Measurements from ENCODE around the gene MTMR3. TPM values are rescaled to one million over a fixed set of nuclear protein-coding genes. Genes with fewer than 3 reads are reported as not detected.

MTMR3 gene
- total RNA-seq, 2 experiments from 2014 or later, result 17.6 to 22.2 TPM

GRCh38 chr22:29975494-29975893, 92.5 kb downstream of the MTMR3 start:
- H3K36me3 ChIP-seq (ENCODE audit: insufficient read depth, low read length), result no peaks in the 10 kb centered on the region
- H3K9me3 ChIP-seq (ENCODE audit: low read length), result no peaks in the 10 kb centered on the region
- ChIA-PET CTCF (ENCODE audit: unreplicated experiment) (no interaction called here), POLR2A (no interaction called here)
- no peak overlapping the region for H2AFZ ChIP-seq (ENCODE audit: low read length)
- DNase-seq (ENCODE audit: low spot score), result no peak
- H3K27ac ChIP-seq (ENCODE audit: low read depth, low read length, poor library complexity, severe bottlenecking), result no peak overlapping the region
- no peaks in the 10 kb centered on the region for H3K9me2 ChIP-seq (ENCODE audit: insufficient read depth, low read length)
- no peak for TF ChIP-seq EZH2phosphoT487 (IDR thresholded peaks at IDR 0.05; ENCODE audit: borderline replicate concordance, low read depth, low read length)
- TF ChIP-seq, protein P1, sequence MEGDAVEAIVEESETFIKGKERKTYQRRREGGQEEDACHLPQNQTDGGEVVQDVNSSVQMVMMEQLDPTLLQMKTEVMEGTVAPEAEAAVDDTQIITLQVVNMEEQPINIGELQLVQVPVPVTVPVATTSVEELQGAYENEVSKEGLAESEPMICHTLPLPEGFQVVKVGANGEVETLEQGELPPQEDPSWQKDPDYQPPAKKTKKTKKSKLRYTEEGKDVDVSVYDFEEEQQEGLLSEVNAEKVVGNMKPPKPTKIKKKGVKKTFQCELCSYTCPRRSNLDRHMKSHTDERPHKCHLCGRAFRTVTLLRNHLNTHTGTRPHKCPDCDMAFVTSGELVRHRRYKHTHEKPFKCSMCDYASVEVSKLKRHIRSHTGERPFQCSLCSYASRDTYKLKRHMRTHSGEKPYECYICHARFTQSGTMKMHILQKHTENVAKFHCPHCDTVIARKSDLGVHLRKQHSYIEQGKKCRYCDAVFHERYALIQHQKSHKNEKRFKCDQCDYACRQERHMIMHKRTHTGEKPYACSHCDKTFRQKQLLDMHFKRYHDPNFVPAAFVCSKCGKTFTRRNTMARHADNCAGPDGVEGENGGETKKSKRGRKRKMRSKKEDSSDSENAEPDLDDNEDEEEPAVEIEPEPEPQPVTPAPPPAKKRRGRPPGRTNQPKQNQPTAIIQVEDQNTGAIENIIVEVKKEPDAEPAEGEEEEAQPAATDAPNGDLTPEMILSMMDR (conservative IDR thresholded peaks at IDR 0.05; ENCODE audit: low read length), result no peak
- intact Hi-C loops (cut with micrococcal nuclease; ENCODE audit: unreplicated experiment), result no loop called here
- no peaks in the 10 kb centered on the region for H3K79me2 ChIP-seq (ENCODE audit: insufficient read depth, low read depth, low read length)
- BruUV-seq (replicated peaks), result no TSS peak
- H3K4me2 ChIP-seq (ENCODE audit: low read length), result no peak overlapping the region
- no peak overlapping the region for H3K4me3 ChIP-seq (ENCODE audit: low read depth, low read length, poor library complexity, severe bottlenecking)
- H4K20me1 ChIP-seq (ENCODE audit: insufficient read depth, low read length), result no peaks in the 10 kb centered on the region
- no peaks in the 10 kb centered on the region for H3K4me1 ChIP-seq (ENCODE audit: insufficient read depth, low read length, poor library complexity, severe bottlenecking)

DNA sequence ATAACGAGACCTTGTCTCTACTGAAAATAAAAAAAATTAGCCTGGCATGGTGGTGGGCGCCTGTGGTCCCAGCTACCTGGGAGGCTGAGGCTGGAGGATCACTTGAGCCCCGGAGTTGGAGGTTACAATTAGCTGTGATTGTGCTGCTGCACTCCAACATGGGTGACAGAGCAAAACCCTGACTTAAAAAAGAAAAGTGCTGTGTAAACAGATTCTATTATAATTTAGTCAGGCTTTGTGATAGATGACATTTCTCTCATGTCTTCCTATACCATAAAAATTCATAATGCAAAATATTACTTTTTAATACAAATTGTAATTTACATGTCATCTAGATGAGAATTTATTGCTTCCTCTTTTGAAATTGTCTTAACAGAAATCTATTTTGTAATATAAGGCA, 94.1 kb downstream of the MTMR3 start:
- Histone ChIP-seq H3K79me2 (ENCODE audit: insufficient read depth, low read depth, low read length) (no peaks in the 10 kb centered on the region), H2AFZ (ENCODE audit: low read length) (no peak overlapping the region), H3K9me3 (ENCODE audit: low read length) (no peaks in the 10 kb centered on the region), H3K4me1 (ENCODE audit: insufficient read depth, low read length, poor library complexity, severe bottlenecking) (no peaks in the 10 kb centered on the region), H4K20me1 (ENCODE audit: insufficient read depth, low read length) (no peaks in the 10 kb centered on the region), H3K27ac (ENCODE audit: low read depth, low read length, poor library complexity, severe bottlenecking) (no peak overlapping the region), H3K9me2 (ENCODE audit: insufficient read depth, low read length) (no peaks in the 10 kb centered on the region), H3K4me3 (ENCODE audit: low read depth, low read length, poor library complexity, severe bottlenecking) (no peak overlapping the region), H3K36me3 (ENCODE audit: insufficient read depth, low read length) (no peaks in the 10 kb centered on the region), H3K4me2 (ENCODE audit: low read length) (no peak overlapping the region)
- ChIA-PET POLR2A (no interaction called here), CTCF (ENCODE audit: unreplicated experiment) (no interaction called here)
- intact Hi-C loops (cut with micrococcal nuclease; ENCODE audit: unreplicated experiment), result no loop called here
- no peak for DNase-seq (ENCODE audit: low spot score)
- no peak for TF ChIP-seq EZH2phosphoT487 (IDR thresholded peaks at IDR 0.05; ENCODE audit: borderline replicate concordance, low read depth, low read length)
- TF ChIP-seq, protein P1 (conservative IDR thresholded peaks at IDR 0.05; ENCODE audit: low read length), result no peak
- BruUV-seq (replicated peaks), result no TSS peak

- H3K9me2 ChIP-seq (ENCODE audit: insufficient read depth, low read length), result no peaks in the 10 kb centered on the region
- ChIA-PET CTCF (ENCODE audit: unreplicated experiment) (no interaction called here), POLR2A (interaction anchor here (0.5 to 1.0 kb wide), 3 partner anchors 8 to 74 kb away, joined by 3 to 4 read pairs (median 3); no protein-coding TSS in a partner anchor)
- BruUV-seq (replicated peaks), result no TSS peak
- no peak for DNase-seq (ENCODE audit: low spot score)
- no peaks in the 10 kb centered on the region for H3K4me1 ChIP-seq (ENCODE audit: insufficient read depth, low read length, poor library complexity, severe bottlenecking)
- TF ChIP-seq, protein P1 (conservative IDR thresholded peaks at IDR 0.05; ENCODE audit: low read length), result no peak
- no peak for TF ChIP-seq EZH2phosphoT487 (IDR thresholded peaks at IDR 0.05; ENCODE audit: borderline replicate concordance, low read depth, low read length)
- H3K4me3 ChIP-seq (ENCODE audit: low read depth, low read length, poor library complexity, severe bottlenecking), result no peak overlapping the region
- H3K4me2 ChIP-seq (ENCODE audit: low read length), result no peak overlapping the region
- H3K36me3 ChIP-seq (ENCODE audit: insufficient read depth, low read length), result no peaks in the 10 kb centered on the region
- H2AFZ ChIP-seq (ENCODE audit: low read length), result no peak overlapping the region
- no peaks in the 10 kb centered on the region for H3K9me3 ChIP-seq (ENCODE audit: low read length)
- no peaks in the 10 kb centered on the region for H3K79me2 ChIP-seq (ENCODE audit: insufficient read depth, low read depth, low read length)
- intact Hi-C loops (cut with micrococcal nuclease; ENCODE audit: unreplicated experiment), result no loop called here
- H4K20me1 ChIP-seq (ENCODE audit: insufficient read depth, low read length), result no peaks in the 10 kb centered on the region
- H3K27ac ChIP-seq (ENCODE audit: low read depth, low read length, poor library complexity, severe bottlenecking), result no peak overlapping the region
Measured at GRCh38 chr22:29979777-29980321, 96.9 kb downstream of the MTMR3 start.

Data from OCI-LY7 (cell line).